ENCODE data around the gene GUCY2C.
A peak's percentile ranks its signal among the peaks of the same experiment; 100 is the strongest.
"Not testable (repeated sequence)": the region's sequence is repeated elsewhere in the genome, so short reads cannot be mapped to it uniquely, and the experiment has no call there.

GUCY2C gene

GRCh38 chr12:14696265-14696741, at the start of gene GUCY2C:
GUCY2C (minus strand) TSS chr12:14696599; CDS start chr12:14696448, 151 bp downstream.
- no peak for DNase-seq

DNA sequence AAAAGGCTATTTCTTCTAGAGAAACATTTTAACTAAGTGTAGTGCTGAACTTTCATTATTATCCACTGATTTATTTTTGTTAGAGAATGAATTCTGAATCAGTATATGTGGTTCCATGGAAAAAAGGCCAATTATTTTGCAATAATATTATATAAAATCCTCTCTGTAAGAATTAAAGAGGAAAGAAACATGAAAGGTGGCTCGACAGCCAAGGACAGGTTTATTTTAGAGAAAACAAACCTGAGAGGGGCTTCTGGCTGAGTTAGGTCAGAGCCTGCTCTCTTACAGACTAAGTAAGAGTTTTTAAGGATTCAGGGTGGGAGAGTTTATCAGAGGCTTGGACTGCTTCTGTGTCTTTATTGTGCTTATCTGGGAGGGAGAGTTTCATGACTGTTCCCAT, 46.7 kb upstream of the GUCY2C start:
- peak; percentile 29 for DNase-seq

DNA sequence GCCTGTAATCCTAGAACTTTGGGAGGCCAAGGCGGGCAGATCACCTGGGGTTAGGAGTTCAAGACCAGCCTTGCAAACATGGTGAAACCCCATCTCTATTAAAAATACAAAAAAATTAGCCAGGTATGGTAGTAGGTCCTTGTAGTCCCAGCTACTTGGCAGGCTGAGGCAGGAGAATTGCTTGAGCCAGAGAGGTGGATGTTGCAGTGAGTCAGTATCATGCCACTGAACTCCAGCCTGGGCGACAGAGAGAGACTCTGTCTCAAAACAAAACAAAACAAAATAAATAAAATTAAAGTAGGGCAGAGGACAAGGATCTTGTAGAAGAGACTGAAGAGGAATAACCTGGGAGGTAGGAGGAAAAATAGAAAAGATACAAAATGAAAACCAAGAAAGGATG, 45.5 kb upstream of the GUCY2C start:
- DNase-seq, result no peak

DNA sequence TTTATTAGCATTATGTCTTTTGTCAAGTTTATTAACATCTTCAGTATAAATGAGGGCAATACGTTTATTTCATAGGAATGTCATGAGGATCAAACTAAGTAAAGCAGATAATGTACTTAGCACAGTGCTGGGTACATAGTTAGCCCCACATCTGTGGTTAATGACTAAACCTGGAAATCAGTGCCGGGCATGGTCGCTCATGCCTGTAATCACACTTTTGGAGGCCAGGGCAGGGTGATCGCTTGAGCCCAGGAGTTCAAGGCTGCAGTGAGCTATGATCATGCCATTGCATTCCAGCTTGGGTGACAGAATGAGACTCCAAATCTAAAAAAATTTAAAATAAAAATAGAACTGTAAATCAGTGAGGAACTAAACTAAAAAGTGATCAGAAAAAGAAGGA, 44.8 kb upstream of the GUCY2C start:
- no peak for DNase-seq

DNA sequence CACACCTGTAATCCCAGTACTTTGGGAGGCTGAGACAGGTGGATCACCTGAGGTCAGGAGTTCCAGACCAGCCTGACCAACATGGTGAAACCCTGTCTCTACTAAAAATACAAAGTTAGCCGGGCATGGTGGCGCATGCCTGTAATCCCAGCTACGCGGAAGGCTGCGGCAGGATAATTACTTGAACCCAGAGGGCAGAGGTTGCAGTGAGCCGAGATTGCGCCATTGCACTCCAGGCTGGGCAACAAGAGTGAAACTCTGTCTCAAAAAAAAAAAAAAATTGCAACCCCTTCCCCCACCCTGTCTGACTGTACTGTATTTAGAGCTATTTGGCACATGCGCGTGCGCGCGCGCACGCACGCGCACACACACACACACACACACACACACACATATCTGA, 40.0 kb upstream of the GUCY2C start:
- DNase-seq, result not testable (repeated sequence)

DNA sequence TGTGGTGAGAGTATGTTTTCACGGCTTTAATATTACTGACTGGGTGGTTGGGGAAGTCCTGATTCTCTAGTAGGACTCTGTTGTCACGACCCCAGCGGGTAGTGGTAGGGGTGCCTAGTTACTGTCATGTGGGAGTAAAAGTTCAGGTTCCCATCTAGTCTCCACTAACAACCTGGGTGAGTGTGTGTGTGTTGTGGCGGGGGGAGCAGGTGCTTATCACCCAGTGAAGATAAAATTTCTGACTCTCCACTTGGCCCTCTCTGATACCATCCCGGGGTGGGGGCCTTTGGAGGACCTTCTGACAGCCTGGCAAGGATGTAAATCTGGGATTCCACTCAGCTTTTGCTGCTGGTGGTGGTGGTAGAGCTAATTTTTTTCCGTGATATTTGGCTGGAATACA, 35.4 kb upstream of the GUCY2C start:
- DNase-seq, result no peak

DNA sequence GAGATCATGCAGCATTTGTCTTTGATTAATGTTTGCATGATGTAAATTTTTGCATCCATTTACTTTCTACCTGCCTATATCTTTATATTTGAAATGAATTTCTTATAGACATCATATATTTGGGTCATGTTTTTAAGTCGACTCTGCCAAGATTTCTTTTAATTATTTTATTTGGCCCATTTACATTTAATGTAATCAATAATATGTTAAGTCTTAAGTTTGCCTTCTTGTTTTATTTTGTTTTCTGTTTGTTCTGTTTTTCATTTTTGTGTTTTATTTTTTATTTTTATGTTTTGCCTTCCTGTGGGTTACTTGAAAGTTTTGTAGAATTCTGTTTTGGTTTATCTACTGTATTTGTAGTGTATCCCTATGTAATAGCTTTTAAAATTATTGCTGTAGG, 33.2 kb upstream of the GUCY2C start:
- no peak for DNase-seq

DNA sequence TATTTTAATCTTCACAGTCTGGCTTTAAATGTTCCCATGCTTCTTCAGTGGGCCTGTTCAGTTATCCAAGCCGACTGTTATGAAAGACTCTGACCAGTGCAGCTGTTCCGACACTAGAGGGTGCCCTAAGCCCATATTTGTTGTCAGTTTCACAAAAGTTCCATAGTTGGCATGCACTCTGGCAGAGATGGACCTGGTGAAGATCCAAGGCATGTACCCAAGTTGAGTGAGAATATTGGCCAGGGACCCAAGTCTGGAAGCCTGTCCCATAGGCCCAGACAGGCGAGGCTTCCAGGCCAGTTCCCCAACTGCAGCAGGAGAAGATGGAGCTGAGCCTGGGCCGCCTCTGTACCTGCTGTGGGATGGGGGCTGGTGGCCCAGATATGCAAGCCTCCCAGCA, 27.4 kb upstream of the GUCY2C start:
- DNase-seq, result peak; percentile 60

DNA sequence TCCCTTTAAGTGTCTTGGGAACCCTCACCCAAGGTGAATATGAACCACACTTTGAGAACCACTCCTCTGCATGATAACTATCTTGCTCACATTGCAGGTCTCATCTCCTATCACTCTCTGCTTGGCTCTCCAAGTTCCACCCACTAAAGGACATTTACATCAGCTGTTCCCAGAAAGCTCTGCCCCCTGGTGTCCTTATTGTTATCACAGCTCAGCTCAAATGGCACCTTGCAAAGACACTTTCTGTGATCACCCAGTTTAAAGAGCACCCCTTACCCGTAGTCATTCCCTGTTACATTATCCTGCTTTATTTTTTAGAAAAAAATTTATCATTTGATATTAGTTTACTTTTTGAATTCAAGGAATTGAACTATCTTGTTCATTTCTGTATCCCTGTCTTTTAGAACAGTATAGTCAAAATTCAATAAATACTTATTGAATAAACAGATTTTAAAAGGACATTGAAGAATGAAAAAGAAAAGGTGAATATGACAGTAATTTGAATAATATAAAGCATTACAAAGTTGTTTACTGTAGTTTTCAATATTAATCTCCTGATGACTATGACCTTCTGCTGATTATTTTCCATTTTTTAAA, 20.5 kb upstream of the GUCY2C start:
- DNase-seq, result peak; percentile 76

- no peak for DNase-seq
Observed at GRCh38 chr12:14714437-14714836, 18.0 kb upstream of the GUCY2C start.

DNA sequence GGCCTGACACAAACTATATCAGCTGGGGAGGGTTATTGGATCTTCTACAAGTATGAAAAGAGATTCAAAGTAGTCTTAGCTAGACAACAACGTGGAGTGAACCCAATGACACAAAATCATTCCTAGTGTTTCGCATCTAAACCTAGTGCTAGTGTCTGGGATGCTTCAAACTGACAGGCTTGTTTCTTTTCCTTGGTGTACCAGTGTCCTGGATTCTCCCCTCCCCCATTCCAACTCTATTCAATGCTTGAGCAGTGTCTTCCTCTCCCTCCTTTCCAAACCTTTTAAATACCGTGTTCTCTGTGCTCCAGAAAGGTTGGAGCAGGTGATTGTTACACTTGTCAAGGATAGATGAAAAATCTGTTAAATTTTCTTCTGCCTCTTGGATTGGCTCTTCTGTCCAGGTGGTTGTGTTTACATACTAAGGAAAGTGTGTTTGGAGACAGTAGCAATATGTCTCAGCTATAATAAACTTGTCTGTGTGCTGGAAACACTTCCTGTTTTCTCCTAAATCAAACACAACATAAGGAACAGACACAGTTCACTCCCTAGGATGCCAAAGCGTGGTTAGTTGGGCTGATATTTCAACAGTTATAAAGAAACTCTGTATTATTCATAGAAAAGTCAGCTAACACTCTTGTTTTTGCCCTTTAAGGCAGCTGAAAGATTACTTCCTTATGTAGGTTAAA, 14.4 kb upstream of the GUCY2C start:
- DNase-seq, result peak; percentile 38

GRCh38 chr12:14701809-14702568, 5.6 kb upstream of the GUCY2C start:
- DNase-seq, result peak; percentile 85

DNA sequence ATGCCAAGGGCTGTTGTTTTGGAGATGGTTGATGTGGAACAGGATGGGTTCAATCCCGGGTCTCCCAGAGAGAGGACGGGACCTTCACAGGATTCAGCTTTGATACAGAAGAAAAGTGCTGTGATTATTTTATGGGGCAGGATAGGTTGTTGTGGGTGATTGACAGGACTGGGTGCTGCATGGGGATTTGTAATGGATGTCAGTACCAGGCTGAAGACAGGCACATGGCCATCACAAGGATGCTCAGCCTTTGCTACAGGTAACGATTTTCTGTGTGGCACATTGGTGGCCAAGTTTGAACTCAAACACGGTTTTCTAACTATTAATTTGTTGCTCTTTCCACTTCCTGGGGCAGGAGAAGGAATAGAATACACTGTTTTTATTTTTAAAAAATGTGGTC, 4.5 kb upstream of the GUCY2C start:
- DNase-seq, result no peak

GRCh38 chr12:14699923-14700322, 3.5 kb upstream of the GUCY2C start:
- DNase-seq, result no peak

GRCh38 chr12:14698555-14698954, 2.2 kb upstream of the GUCY2C start:
- no peak for DNase-seq

GRCh38 chr12:14695715-14696141, 671 bp downstream of the GUCY2C start:
- DNase-seq, result no peak

GRCh38 chr12:14694970-14695369, 1.4 kb downstream of the GUCY2C start:
- no peak for DNase-seq

DNA sequence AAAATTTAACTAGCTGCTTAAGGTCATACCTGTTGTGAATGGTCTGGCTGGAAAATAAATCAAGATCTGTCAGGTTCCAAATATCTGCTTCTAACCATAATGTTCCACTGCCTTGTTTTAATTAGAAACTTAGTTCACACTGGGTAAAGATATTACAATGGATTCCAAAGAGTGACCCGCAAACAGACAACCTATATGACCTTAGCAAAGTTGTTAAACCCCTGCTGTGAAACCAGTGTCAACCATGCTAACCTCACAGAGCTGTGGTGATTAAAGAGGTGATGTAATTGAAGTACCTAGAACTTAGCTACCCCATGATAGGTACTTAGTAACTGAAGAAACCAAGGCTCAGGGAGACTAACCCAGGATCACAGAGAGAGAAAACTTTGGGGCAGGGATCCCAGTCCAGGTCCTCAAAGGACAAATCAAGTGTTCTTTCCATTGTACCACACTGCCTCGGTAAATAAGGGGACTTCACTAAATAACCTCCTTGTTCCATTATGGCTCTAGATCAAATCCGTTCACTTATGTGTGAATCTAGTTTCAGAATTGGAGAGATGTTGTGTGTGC, 2.2 kb downstream of the GUCY2C start:
- DNase-seq, result no peak

GRCh38 chr12:14693116-14693515, 3.3 kb downstream of the GUCY2C start:
- no peak for DNase-seq

- peak; percentile 87 for DNase-seq
Observed at GRCh38 chr12:14691560-14691959, 4.8 kb downstream of the GUCY2C start.

GRCh38 chr12:14689996-14690395, 6.4 kb downstream of the GUCY2C start:
- DNase-seq, result no peak

- DNase-seq, result no peak
Observed at GRCh38 chr12:14689144-14689543, 7.3 kb downstream of the GUCY2C start.

DNA sequence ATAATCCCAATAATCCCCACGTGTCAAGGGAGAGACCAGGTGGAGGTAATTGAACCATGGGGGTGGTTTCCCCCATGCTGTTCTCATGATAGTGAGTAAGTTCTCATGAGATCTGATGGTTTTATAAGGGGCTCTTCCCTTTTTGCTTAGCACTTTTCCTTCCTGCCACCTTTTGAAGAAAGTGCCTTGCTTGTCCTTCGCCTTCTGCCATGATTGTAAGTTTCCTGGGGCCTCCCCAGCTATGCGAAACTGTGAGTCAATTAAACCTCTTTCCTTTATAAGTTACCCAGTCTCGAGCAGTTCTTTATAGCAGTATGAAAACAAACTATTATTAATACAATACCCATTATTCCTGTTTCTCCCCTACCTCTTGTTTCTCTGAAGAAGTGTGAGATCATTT, 14.2 kb downstream of the GUCY2C start:
- not testable (repeated sequence) for DNase-seq

DNA sequence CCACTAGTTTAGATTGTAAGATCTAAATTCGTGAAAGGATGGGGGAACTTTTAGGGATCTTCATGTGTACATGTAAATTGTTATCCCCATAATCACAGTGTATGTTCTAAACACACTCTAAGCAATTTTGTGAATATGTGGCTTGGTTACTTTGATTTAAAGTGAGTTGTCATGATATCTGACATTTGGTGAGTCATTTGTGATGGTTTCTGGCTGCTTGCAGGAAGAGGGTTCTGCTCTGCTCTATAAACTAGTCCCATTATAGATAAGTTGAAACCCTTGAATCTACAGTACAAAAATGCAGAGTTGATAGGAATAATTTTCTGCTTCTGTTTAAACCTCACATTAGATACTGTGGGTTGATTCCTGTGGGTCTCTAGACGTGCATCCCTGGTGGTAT, 14.8 kb downstream of the GUCY2C start:
- peak; percentile 39 for DNase-seq

All from OCI-M1 (cell line).